ENCODE results near the gene KCNIP4.

The KCNIP4 gene

GRCh38 chr4:21753084-21753760 is 195.3 kb downstream of the KCNIP4 start:
- DNase-seq: no peak

- DNase-seq: no peak
These were observed 196.0 kb downstream of the KCNIP4 start for GRCh38 chr4:21752616-21753015.

GRCh38 chr4:21749924-21750323 is 198.6 kb downstream of the KCNIP4 start:
- no peak for DNase-seq

GRCh38 chr4:21749412-21749811 is 199.2 kb downstream of the KCNIP4 start:
- DNase-seq: no peak

GRCh38 chr4:21744046-21744445 is 204.5 kb downstream of the KCNIP4 start:
- DNase-seq: no peak

- no peak for DNase-seq
These were observed 206.2 kb downstream of the KCNIP4 start for GRCh38 chr4:21742326-21742725.

GRCh38 chr4:21738821-21739220 is 209.8 kb downstream of the KCNIP4 start:
- DNase-seq: no peak

GRCh38 chr4:21735866-21736265 is 212.7 kb downstream of the KCNIP4 start:
- DNase-seq: no peak

- DNase-seq: no peak
These were observed 214.5 kb downstream of the KCNIP4 start for GRCh38 chr4:21733894-21734630.

- no peak for DNase-seq
These were observed 220.3 kb downstream of the KCNIP4 start for GRCh38 chr4:21728304-21728703.

GRCh38 chr4:21726255-21726815 is 222.2 kb downstream of the KCNIP4 start:
- no peak for DNase-seq

GRCh38 chr4:21722157-21722839 is 226.3 kb downstream of the KCNIP4 start:
- DNase-seq: no peak

GRCh38 chr4:21716531-21716930 is 232.0 kb downstream of the KCNIP4 start:
- no peak for DNase-seq

GRCh38 chr4:21710179-21710835 is 238.3 kb downstream of the KCNIP4 start:
- no peak for DNase-seq

- no peak for DNase-seq
These were observed 238.8 kb downstream of the KCNIP4 start for GRCh38 chr4:21709761-21710160.

GRCh38 chr4:21709031-21709430 is 239.5 kb downstream of the KCNIP4 start:
- no peak for DNase-seq

GRCh38 chr4:21699446-21699845 is 249.1 kb downstream of the KCNIP4 start:
- no peak for DNase-seq

- DNase-seq: no peak
These were observed 251.0 kb downstream of the KCNIP4 start for GRCh38 chr4:21697583-21697982.

- DNase-seq: no peak
These were observed 253.4 kb downstream of the KCNIP4 start for GRCh38 chr4:21695141-21695540.

- no peak for DNase-seq
These were observed 256.3 kb downstream of the KCNIP4 start for GRCh38 chr4:21692241-21692640.

GRCh38 chr4:21688596-21689265 is 259.8 kb downstream of the KCNIP4 start:
- DNase-seq: no peak

GRCh38 chr4:21685911-21686310 is 262.7 kb downstream of the KCNIP4 start:
- no peak for DNase-seq
